SH-SY5Y (cell line): ENCODE results near the gene BUD13.

Source experiments
- GATA2 ChIP-seq: IDR thresholded peaks from 2 replicates; pipeline ENCODE4 v1.6.1; 2011; ENCODE audit warnings: mild to moderate bottlenecking, low read depth, low read length
- GATA3 ChIP-seq: IDR thresholded peaks from 2 replicates; pipeline ENCODE4 v1.6.1; 2011; ENCODE audit warnings: low read depth, mild to moderate bottlenecking, low read length, moderate library complexity

GRCh38 chr11:116701297-116701801, 71.4 kb downstream of the BUD13 start:
- TF ChIP-seq GATA3 (no peak), GATA2 (no peak)
